Measurements from ENCODE around the gene M1AP.

Gene M1AP

DNA sequence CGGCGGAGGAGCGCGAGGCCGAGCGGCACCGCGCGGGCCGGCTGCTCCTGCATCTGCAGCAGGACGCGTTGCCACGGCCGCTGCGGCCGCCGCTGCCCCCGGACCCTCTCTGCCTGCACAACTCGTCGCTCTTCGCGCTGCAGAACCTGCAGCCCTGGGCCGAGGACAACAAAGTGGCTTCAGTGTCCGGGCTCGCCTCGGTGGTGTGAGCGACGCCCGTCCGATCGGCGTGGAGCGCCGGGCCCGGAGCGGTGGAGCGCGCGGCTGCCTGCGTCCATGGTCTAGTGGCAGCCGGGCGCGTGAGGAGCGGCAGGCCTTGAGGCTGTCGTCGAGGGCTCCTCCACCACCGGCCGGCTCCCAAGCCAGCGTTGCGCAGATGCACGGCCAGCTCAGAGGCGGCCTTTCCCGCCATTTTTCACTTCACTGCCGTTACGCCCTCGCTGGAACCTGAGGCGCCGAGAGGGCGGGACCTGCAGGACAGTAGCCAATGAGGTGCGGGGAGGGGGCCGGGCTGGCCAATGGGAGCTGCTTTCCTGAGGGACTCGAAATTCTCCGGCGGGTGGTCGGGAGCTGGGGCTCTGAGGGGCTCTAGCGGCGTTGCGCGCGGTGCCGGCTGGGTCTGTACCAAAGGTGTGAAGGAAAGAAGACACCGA lies 132.0 kb downstream of the M1AP start:
- no peak for DNase-seq

DNA sequence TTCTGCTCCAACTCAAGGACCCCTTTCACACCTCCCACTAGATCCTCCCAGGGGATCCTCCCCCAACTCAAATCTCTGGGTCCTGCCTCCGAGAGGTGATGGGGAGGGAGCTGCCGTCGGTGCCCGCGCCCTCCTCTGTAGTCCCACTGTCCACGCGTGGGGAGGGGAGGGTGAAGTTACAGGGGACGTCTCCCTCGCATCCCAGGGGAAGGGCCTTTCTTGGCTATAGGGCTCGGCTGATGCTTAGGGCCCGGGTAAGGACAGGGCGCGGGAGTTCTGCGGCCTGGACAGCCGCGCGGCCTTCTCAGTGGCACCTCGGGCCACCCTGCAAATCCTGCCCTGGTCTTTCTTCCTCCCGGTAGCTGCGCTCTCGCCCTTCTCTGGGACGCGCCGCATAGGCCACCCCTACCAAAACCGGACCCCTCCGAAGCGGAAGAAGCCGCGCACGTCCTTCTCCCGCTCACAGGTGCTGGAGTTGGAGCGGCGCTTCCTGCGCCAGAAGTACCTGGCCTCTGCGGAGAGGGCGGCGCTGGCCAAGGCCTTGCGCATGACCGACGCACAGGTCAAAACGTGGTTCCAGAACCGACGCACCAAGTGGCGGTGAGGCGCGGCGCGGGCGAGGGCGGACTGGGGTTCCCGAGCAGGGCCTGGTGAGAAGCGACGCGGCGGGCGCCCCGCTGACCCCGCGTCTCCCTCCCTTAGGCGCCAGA lies 132.7 kb downstream of the M1AP start:
- no peak for DNase-seq

DNA sequence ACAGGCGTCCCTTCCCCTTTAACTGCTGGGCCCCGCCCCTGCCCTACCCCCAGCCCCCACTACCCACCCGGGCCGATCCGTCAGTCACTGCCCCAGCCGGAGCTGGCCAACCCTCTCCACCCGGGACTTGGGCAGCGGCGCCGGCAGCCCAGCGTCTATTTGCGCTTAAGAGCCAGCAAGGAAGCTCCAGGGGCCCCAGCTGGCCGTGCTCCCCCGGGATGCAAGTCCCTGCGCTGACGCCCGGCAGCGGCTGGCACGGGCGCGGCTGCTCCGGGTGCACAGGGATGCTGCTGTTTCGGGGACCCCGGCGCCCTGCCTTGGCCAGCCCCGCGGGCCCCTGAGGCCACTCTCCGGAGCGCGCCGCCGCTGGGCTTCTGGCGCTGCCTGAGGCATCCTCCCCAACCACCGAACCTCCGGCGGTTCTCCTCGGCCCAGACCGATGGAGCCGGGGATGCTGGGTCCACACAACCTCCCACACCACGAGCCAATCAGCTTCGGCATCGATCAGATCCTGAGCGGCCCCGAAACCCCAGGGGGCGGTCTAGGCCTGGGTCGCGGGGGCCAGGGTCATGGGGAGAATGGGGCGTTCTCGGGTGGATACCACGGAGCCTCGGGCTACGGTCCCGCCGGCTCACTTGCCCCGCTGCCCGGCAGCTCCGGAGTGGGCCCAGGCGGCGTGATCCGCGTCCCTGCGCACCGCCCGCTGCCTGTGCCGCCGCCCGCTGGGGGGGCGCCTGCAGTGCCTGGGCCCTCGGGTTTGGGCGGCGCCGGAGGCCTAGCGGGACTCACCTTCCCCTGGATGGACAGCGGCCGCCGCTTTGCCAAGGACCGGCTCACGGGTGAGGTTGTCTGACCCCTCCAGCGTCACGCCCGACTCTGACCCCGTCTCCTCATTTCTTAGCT lies 133.5 kb downstream of the M1AP start, which contains the start of gene TLX2:
TSS of gene TLX2 (plus strand) at position 83 of the 903 bp plus-strand sequence. CDS start at position 440, 357 bp downstream.
- no peak for DNase-seq

DNA sequence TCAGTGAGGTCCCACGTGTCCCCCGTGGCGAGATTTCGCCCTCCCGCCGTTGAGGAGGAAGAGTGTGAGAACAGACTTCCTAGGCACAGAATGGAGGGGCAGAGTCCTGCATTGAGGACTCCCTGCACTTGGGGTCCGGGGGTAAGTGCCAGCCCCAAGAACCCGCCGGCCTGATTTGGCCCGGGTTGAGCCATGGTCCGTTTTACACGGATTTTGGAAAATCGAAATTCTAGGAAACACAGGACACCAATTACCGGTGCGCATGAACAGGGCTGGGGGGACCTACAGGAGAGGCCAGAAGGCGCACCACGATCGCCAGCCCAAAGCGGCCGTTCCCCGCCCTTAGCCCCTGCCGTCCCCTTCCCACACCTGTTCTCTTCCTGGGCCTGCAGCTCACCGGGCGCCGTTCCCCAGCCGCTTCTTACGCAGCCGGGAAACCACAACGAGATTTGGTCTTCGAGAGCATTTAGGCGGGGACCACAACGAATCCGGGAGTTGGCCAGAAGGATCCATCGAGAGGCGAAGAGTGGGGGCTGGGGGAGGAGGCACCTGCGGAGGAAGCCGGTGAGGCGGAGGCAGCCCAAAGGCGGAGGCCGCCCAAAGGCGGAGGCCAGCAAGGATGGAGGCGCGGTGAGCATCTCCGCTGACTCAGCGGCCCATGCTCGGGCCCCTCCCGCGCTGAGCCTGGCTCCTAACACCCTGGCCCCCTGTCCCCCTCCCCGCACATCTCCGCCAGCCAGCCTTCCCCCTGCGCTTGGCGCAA lies 134.3 kb downstream of the M1AP start:
- DNase-seq = no peak

DNA sequence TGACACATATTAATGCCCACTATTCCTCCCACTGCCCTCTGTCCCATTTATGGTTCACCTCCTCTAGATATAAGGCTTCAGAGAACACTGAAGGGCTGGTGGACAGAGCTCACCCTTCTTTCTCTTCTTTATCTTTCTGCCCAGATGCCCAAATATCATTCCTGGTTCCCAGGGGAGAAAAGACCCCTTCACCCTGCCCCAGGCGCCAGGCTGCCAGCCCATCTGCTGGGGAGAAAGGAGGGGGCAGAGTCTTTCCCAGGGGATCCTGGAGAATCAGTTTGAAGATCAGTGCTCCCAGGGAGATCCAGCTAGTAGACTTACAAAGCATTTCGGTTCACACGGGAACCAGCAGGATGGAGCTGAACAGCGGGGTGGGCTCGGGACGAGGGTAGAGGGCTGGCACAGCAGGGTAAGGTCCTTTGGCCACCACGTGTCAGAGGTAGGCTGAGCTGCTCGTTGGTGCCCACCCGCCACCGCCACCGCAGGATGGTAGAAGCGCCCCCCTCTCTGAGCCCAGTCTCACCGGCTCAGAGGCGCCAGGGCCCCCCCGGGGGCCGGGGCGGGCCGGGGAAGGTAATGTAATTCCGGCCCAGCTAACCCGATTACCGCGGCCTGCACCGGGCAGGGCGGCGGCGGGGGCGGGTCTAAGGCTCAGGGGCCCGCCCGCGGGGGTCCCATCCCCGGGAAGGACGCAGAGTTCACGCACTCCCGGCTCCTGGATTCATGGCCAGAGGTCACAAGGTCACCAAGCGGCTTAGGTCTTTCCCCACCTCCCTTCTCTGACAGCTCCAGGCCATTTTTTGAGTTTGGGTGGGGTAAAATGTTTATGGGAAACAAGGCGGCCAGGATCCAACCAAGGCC lies 135.2 kb downstream of the M1AP start:
- no peak for DNase-seq

DNA sequence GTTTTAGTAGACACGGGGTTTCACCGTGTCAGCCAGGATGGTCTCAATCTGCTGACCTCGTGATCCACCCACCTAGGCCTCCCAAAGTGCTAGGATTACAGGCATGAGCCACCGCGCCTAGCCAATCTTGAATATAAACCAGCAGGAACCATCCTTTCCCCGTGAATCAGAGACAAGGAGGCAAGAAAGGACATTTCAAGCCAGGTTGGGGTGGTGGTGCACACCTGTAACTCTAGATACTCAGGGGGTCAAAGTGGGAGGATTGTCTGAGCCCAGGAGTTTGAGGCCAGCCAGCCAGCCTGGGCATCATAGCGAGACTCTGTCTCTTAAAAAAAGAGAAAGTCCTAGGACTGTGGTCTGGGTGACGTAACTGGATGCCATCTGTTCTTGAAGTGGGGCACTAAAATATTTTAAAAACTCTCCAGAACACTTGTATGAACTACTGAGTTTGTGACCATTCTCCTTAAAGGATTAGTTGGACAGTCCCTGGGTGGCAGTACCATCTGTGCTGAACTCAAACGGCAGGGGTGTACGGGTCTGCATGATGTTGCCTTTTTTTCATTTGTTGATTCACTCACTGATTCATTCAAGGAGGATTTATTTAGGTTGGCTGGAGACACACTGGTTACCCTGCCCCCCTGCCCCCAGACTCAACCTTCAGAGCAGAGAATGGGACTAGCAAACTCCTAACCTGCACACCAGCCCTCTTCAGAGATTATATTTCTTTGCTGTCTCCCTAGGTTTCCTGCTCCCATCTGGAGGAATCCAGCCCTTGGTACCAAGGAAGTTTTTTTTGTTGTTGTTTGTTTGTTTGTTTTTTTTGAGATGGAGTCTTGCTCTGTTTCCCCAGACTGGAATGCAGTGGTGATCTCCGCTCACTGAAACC lies 136.8 kb downstream of the M1AP start:
- no peak for DNase-seq

DNA sequence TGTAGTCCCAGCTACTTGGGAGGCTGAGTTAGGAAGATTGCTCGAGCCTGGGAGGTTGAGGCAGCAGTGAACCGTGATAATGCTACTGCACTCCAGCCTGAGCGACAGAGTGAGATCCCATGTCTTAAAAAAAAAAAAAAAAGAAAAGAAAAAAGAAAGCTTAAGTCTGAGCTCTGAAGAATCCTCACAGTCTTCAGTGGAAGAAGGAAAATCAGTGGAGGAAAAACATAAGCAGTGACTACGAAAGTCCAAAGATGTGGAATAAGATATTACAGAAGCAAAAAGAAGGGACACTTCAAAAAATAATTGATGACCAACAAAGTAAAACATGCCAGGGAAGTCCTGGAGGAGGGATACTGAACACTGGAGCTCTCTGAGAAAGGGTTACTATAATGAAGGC lies 137.9 kb downstream of the M1AP start:
- no peak for DNase-seq

DNA sequence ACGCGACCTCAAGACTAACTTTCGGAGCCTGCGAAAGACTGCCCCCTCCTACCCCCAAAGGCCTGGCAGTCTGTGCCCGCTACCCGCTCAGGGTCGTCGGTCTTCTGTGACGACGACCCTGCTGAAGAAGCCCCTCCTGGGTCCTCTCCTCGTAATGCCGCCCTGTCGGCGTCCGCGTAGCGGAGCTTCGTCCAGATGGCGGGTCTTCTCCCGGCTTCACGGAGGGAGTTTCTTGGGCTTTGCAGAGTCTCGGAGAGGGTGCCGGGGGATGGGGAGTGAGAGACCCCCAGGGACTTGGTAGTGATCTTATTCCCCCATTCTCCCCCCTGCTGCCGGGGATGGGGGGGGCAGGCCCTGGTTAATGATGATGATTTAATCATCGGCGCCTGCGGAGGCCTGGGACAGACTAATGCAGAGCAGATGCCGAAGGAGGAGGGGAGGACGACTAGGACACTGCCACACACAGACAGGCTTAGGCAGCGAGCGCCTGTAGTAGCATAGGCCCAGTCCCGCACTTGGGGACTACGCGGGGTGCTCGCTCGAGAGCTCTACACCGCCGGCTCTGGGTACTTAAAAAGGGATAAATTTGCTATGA lies 140.1 kb downstream of the M1AP start:
- peak; percentile 12 for DNase-seq
